Putamen (tissue), 1 donor: ENCODE data around the gene VMP1.
"Not testable (repeated sequence)": the region's sequence is repeated elsewhere in the genome, so short reads cannot be mapped to it uniquely, and the experiment has no call there.

Source experiments
- DNase-seq: peaks from one replicate; pipeline ENCODE4 v3.0.0-alpha.2; 2016; ENCODE audit warnings: low spot score

The VMP1 gene

GRCh38 chr17:59779521-59779920 lies 72.1 kb downstream of the VMP1 start:
- DNase-seq = no peak

- DNase-seq = not testable (repeated sequence)
These were observed 73.1 kb downstream of the VMP1 start for GRCh38 chr17:59780548-59780947.

GRCh38 chr17:59783221-59784047 lies 76.0 kb downstream of the VMP1 start:
- DNase-seq = no peak

- DNase-seq = no peak
These were observed 77.8 kb downstream of the VMP1 start for GRCh38 chr17:59785091-59785799.

GRCh38 chr17:59786213-59786535 lies 78.7 kb downstream of the VMP1 start:
- DNase-seq = no peak

- DNase-seq = peak; percentile 37
These were observed 79.3 kb downstream of the VMP1 start for GRCh38 chr17:59786536-59787319.

- not testable (repeated sequence) for DNase-seq
These were observed 82.4 kb downstream of the VMP1 start for GRCh38 chr17:59789849-59790248.

- DNase-seq = not testable (repeated sequence)
These were observed 83.0 kb downstream of the VMP1 start for GRCh38 chr17:59790418-59790817.

- DNase-seq = no peak
These were observed 83.5 kb downstream of the VMP1 start for GRCh38 chr17:59790910-59791309.

- no peak for DNase-seq
These were observed 84.4 kb downstream of the VMP1 start for GRCh38 chr17:59791603-59792457.

GRCh38 chr17:59792458-59792823 lies 85.0 kb downstream of the VMP1 start:
- DNase-seq = not testable (repeated sequence)

- no peak for DNase-seq
These were observed 85.8 kb downstream of the VMP1 start for GRCh38 chr17:59793205-59793604.

- DNase-seq = no peak
These were observed 88.7 kb downstream of the VMP1 start for GRCh38 chr17:59796138-59796537.

GRCh38 chr17:59796785-59797205 lies 89.3 kb downstream of the VMP1 start:
- DNase-seq = no peak

GRCh38 chr17:59798111-59798510 lies 90.7 kb downstream of the VMP1 start:
- no peak for DNase-seq

- no peak for DNase-seq
These were observed 93.1 kb downstream of the VMP1 start for GRCh38 chr17:59800530-59800942.

- DNase-seq = no peak
These were observed 94.7 kb downstream of the VMP1 start for GRCh38 chr17:59802160-59802559.

- no peak for DNase-seq
These were observed 97.5 kb downstream of the VMP1 start for GRCh38 chr17:59804901-59805465.

GRCh38 chr17:59806322-59806721 lies 98.9 kb downstream of the VMP1 start:
- not testable (repeated sequence) for DNase-seq

- no peak for DNase-seq
These were observed 100.5 kb downstream of the VMP1 start for GRCh38 chr17:59807892-59808509.

GRCh38 chr17:59810894-59811153 lies 103.4 kb downstream of the VMP1 start:
- DNase-seq = no peak
